GM18526 (cell line): ENCODE measurements around the gene CTSZ.

Experiments
- POLR2A ChIP-seq: IDR thresholded peaks from 3 replicates; pipeline ENCODE4 v1.6.1; 2011; ENCODE audit not compliant: insufficient read length; ENCODE audit errors: extremely low read depth

Gene CTSZ

GRCh38 chr20:59006864-59007664 is at the start of gene CTSZ:
TSS of gene CTSZ (minus strand) at chr20:59007254. CDS start at chr20:59007128, 126 bp downstream.
- peak; percentile 87 for TF ChIP-seq POLR2A

GRCh38 chr20:59055302-59055701 is 48.2 kb upstream of the CTSZ start:
- TF ChIP-seq POLR2A = no peak

DNA sequence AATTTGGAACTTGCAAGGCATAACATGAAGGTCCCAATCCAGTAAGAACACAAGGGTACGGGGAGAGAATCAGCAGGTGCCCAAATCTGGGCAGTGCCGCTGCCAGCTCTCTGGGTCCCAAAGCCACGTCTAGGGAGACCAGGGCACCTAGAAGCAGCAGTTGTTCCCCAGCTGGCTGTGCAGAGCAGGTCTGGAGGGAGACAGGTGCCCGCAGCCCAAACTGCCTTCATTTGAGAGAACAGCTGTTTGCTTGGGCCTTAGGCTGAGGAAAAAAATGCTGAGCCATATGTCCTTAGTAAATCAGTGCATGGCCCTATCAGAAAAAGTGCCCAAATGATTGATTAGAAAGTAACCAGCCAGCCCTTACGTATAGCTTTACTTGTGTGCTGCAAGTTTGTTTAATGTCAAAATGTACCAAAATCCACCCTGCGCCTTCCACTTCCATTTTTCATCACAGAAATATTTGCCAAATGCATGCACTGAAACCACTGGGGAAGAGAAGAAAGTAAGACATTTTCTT is 44.7 kb upstream of the CTSZ start:
- TF ChIP-seq POLR2A = no peak

- TF ChIP-seq POLR2A = no peak
Measured at GRCh38 chr20:59050437-59050836, 43.4 kb upstream of the CTSZ start.

DNA sequence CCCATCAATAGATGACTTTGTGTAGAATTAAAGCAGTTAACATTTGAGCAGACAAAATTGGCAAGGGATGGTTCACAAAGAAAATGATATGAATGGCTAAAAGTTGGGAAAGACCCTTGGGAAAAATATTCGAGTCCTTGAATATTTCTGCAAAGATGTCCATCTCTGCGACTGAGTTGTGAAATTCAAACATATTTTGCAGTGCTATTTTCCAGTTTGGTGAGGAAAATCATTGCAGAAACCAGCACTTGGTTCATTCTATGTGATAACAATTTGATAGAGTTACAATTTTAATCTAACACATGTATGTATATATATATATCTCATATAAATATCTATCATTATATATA is 41.6 kb upstream of the CTSZ start:
- no peak for TF ChIP-seq POLR2A

DNA sequence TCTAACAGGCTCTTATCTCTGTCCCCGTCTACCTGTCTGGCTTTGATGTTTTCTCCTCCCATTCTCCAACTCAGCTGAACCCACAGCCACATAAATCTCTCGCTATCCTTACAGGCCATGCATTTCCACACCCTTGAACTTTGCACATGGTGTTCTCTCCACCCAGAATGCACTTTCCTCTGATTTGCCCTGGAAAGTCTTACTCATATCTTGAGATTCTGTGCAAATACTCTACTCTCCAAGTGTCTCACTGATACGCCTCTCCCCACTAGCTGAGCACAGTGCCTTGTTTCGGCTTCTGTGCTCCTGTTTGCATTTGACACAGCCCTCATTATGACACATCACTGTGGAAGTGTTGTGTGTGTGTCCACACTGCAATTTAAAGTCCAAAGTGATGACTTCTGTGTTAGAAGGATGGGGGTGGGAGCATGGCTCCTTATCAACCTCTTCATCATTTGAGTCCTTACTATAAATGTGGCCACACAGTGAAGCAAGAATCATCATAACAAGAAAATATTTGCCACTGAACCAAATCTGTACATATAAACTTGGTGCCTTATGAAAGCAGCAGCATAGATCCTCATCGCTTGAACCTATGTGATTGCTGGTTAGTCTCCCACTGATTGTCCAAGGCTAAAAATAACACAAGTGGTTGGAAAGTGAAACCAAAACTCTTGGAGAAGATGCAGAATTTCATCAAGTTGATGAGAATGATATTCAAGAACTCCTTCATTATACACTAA is 41.1 kb upstream of the CTSZ start:
- no peak for TF ChIP-seq POLR2A

GRCh38 chr20:59046862-59047261 is 39.8 kb upstream of the CTSZ start:
- TF ChIP-seq POLR2A = no peak

GRCh38 chr20:59044796-59045195 is 37.7 kb upstream of the CTSZ start:
- TF ChIP-seq POLR2A = no peak

DNA sequence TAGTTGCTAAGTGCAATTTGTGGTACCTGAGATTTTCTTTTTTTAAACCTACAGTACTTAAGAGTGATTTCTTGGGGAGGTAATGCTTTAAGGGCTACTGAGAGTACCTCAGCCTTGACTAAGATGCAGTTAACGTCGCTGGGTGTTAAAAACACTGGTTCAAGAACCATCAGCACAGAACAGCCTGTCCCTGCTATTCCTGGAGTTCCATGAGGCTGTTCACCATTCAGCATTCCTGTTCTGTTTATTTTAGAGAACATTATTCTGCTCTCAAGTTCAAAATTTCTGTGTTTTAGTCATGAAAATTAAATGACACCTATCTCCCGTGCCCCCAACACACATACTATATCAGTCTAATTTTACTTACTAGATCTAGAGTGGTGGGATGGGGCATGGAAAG is 37.2 kb upstream of the CTSZ start:
- no peak for TF ChIP-seq POLR2A

- no peak for TF ChIP-seq POLR2A
Measured at GRCh38 chr20:59043698-59044097, 36.6 kb upstream of the CTSZ start.

DNA sequence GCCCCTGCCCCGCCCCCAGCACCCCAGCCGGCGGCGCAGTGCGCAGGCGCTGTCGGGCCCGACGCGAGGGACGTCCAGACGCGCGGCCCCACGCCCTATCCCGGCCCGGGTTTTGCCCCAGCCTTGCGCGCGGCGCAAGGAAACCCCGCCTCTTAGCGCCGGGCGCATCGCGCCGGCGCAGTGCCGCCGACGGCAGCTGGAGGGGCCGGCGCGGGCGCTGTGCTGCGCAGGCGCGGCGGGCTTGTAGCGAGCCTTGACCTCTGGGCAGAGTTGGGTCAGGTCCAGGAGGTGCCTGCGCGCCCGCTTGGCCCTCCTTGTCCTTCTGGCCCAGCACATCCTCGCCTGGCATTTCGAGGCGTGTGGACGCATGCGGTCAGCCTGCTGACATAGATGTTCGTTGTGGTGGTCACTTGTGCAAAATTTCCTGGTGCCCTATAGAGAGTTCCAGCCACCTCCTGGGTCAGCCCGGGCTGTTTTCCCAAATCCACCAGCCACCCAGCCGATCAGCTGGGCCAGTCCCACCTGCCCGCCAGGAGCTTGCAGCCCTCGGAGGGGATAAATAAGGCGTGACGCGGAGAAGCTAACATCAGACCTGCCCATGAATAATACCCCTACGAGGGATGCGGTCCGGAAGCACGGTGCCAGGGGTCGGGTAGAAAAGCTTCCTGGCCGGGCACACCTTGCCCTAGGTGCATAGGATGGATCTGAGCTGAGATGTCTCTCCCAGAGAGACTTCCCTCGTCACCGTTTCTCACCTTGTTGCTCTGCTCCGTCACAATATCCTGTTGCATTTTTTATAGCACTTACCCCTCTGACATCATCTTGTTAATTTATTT is 36.0 kb upstream of the CTSZ start:
- TF ChIP-seq POLR2A = peak; percentile 83

DNA sequence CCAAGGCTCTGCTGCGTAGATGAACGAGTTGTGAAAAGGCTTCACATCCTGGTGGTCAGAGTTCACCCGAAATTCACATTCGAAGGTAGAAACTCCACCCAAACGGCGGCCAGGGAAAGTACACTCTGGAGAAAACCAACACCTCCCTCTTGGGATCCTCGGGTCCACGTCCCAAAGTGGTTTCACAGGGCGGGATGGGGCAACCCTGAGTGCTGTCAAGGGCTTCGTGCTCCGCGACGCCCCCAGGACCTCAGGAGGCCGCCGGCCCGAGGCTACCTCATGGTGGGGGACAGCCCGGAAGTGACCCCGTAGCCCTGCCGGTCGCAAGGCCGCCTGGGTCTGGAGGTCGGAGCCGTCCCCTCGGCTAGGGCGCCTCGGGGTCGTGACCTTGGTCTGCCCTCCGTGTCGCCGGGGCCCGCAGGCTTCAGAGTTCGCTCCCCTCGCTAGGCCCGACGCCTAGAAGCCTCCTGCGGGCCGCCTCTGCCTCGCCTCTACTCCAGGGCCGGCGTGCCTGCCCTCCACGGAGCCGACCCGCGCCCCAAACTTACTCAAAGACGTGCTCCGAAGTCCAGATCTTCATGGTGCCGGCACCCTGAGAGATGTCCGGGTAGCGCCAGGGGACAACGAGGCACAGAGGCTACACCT is 35.2 kb upstream of the CTSZ start, which contains the start of gene PRELID3B:
TSS of gene PRELID3B (minus strand) at position 636 of the 645 bp plus-strand sequence. CDS start at position 580, 56 bp downstream.
- no peak for TF ChIP-seq POLR2A

DNA sequence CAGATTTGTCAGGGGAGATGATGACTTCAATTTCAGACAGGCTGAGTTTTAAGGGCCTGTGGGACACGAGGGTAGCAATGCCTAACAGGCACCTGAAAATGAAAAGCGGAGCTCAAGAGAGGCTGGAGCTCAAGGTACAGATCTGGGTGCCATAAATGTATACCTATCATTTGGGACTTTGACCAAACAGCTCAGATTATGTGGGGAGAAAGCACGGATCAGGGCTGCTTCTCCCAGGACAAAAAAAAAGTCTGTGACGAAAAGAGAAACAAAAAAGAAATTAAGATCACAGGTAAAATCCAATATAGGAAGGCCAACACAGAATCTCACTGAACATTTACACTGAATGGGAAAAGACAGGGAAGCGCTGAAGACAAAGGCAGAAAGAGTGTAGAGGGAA is 33.6 kb upstream of the CTSZ start:
- no peak for TF ChIP-seq POLR2A

GRCh38 chr20:59039233-59039632 is 32.2 kb upstream of the CTSZ start:
- no peak for TF ChIP-seq POLR2A

GRCh38 chr20:59037386-59037785 is 30.3 kb upstream of the CTSZ start:
- TF ChIP-seq POLR2A = no peak

DNA sequence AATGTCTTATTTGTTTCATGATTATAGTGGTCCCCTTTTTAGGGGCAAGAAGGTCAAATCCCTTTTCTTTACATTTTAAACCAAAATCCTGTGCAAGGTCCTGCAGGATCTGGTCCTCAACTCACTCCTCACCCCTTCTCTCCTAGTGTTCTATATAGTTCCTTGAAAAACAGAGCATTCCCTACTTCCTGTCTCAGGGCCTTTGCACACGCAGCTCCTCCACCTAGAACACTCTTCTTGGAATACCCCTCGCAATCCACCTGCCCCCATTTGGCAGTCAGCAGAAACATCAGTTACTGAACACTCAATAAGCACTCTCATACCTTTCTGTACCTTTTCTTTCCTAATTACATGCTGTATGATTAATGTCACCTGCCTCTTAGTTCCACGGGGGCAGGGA is 28.3 kb upstream of the CTSZ start:
- TF ChIP-seq POLR2A = no peak
